GM20431 (cell line): Measurements from ENCODE around the gene TBC1D10A.

Source experiments
- in situ Hi-C: fragments of 300-500 bp; cut with MseI, MboI; formaldehyde crosslinking; loops from one replicate; pipeline ENCODE4 v1.15.0; 2020; ENCODE audit warnings: low sequenced_read_pairs; ENCODE audit not compliant: unreplicated experiment

The TBC1D10A gene

DNA sequence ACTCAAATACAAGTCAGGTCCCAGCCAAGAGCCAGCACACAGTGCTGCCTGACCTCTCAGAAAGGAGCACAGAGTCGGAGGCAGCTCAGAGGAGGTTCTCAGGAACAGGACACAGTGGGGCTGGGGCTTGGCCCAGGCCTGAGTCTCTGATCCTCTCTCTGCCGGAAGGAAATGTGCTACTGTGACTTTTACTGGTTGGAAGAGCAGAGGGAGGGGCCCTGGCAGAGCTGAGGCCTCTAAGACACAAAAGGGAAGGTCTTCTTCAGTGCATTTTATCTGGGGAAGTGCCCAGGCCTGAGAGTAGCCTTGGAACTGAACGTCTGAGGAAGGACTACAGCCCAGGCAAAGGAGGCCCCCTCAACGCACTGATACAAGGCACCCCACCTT is 21.2 kb downstream of the TBC1D10A start:
- in situ Hi-C loops = no loop called here

DNA sequence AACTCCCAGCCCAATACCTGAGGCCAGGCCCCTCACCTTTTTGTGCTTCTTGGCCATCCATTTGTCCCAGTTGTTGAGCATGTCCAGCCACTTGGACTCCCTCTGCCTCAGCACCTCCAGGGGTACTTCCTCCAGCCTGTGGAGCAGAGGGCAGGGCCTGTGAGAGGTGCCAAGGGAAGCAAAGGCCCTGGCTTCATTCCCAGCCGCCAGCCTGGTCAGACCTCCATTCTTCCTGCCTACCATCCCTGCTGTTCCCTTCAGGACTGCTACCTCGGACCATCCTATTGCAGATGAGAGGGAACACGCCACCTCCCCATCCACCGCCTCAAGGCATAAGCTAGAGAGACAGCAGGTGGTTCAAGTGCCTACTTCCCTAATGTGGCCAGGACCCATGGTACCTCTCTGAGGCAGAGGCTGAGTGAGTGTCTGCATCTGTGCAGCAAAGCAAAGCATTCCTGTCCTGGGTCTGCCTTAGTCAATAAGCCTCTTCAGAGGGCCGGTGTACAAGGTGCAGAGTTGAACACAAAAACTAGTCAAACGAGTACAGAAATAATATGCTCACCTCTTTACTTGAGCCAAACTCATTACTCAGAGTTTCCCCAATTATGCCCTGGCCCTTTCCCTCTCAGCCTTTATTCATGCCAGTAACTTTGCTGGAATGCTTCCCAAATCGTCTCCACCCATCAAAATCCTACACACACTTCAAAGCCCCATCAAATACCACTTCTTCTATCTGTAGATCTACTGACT is 22.1 kb downstream of the TBC1D10A start:
- in situ Hi-C loops = no loop called here

DNA sequence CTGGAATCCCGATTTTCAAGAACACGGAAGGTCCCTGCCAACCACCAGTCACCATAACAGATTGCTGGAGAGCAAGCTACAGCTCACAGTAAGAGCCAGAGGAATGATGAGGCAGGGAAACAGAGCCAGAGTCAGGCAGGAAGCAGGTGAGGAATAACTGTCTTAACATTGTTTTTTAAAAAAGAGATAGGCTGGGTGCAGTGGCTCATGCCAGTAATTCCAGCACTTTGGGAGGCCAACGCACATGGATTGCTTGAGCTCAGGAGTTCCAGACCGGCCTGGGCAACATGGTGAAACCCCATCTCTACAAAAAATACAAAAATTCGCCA is 24.0 kb downstream of the TBC1D10A start:
- in situ Hi-C loops = no loop called here

DNA sequence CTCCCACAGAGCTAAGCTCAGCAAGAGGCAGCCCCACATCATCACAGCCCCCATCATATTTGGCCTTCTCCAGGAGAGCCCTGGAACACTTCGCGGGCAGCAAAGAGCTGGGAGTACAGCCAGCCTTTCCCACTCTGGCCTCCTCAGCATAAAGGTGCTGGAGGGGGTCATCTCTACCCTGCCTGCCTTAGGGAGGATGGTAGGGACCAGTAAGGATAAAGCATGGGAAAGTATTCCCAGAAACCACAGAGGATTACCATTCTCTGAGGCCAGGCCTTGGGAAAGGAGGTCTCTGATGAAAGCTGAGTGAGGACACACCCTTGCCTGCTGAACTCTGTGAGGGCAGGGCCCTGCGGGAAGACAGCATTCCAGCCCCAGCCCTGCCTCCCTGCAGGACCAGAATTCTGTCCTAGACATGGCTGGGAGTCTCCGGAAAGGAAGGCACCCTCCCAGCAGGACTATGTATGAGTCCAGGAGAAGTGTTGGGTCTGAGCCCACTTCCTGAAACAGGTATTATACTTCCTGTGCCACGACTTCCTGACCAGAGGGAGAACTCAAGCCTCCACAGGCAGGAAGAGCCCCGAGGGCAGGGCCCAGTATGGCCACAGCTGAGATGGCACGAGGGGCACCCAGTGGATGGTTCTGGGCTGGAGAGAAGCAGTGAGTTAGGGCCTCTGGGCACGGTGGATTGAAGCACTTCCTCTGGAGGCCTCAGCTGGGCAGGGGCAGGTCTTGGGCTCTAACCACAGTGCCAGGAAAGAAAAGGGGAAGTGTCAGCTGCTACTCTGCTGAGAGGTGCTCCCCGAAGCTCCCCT is 24.5 kb downstream of the TBC1D10A start:
- in situ Hi-C loops = no loop called here

DNA sequence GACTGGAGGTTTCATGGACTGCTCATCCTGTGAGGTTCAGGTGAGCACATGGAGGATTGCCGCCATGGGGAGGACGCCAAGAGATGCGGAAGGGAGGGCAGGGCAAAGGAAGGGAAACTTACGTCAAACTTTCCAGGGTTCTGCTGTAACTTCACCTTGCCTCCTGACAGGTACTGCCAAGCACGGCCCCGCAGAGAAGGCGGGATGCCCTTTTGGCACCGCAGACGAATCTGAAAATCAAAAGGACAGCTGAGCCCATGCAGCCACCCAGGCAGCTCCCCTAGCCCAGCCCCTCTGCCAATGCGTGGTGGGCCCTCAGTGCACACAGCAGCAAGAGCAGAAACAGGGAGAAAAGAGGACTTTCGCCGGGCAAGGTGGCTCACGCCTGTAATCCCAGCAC is 27.4 kb downstream of the TBC1D10A start:
- in situ Hi-C loops = no loop called here

DNA sequence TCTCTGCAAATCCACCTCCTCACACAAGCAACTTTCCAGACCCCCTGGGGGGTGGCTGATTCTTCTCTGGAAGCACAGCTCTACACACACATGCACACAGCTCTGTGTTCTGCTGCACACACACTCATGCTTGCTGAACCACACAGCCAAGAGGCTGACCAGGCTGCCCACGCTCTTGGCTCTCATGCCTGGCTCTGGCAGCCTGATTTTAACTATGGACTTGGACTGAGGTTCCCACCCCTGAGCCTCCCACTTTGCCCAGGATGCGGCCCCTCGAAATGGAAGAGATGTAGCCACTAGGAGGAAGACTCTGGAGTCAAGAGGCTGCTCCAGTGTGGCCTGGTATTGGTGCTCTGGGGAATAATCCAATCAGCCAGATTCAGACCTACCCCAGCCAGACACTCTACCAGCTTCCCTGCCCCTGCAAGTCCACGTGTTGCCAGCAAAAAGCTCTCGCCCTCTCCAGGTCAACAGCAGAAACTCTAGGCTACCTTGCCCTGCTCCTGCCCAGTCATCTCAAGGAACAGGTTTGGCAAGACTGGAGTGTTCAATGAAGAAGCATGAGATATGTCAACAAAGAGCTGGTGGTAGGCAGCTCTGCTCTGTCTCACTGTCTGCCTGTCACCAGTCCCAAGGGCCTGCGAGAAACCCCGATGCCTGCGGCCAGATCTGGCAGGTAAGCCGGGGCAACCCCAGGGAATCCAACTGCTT is 28.6 kb downstream of the TBC1D10A start:
- in situ Hi-C loops = no loop called here

DNA sequence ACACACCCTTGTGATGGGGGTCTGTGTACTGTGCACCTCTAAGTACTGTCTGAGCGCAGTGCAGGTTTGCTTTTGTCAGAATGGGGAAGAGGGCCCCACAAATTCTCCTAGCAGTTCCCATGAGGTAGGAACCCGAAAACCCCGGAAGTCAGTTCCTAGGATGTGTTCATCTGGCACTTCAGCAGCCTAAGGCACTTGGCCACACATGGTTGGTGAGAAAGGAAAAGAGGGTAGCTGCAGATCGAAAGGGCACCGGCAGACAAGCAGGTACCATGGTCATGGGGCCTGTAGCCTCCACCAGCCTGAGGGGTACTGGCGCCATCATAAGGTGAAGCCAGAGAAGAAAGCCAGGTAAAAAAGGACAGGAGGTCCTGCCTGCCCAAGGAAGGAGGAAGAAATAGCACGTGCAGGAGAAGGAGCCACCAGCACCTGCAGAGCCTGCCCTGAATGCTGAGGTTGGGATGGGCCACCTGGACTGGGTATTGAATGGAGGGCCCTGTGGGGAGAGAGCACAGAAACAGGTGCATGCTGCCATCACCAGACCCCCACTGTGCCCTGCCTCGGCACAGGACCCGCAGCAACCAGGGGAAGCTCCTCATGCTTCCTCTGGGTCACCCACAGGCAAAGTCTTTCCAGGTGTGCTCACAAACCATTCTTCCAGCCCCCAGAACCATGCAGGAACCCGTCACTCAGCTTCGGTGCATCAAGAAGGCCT is 29.3 kb downstream of the TBC1D10A start:
- in situ Hi-C loops = no loop called here

DNA sequence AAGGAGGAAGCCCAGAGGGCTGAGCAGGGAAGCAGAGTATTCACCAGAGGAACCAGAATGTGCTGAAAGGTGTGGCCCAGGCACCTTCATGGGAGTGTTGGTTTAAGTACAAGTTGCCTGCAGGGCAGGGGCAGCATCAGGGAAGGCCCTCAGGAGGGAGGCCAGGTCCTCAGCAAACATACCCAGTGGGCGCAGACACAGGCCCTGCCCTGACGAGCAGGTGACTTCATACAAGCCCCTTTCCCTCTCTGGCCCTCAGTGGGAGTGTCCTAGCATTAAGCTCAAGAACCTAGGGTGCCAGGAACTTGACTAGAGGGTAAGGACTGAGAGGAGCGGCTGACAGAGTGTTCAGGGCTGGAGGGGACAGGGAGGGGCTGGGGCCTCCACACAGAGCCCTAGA is 29.9 kb downstream of the TBC1D10A start:
- in situ Hi-C loops = no loop called here

DNA sequence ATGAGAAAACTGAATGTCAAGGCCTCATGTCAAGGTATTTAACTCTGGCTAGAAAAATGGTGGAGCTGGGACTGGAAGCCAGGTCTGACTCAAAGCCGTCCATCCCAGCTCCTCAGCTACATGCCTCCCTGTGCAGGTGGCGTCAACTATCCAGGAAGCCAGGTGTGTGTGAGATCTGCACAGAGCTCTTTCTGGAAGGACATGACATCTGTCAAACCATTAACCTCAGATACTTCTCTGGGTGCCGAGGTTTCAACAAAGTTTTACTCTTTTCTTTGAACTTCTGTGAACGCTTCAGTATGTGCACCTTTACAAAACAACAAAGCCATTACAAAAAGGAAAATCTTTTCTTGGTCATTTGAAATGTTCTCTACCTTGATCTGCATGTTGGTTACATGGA is 30.4 kb downstream of the TBC1D10A start:
- in situ Hi-C loops = no loop called here

DNA sequence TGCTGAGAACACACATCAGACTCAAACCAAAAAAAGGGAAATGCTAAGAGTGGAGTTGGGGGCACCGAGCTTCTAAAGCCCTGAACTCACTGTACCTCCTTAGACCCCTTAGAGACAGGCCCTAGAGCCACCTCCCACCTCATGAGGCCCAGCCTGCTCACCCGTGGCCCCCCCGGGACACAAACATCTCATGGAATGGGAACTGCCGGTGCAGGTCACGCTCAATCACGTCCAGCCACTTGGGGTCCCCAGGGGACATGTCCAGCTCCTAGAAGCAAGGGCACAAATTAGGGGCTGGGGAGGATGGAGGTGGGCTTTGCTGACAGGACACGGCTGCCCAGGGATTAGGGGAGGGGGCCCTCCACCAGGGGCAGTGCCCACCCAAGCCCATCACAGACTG is 31.2 kb downstream of the TBC1D10A start:
- in situ Hi-C loops = no loop called here

DNA sequence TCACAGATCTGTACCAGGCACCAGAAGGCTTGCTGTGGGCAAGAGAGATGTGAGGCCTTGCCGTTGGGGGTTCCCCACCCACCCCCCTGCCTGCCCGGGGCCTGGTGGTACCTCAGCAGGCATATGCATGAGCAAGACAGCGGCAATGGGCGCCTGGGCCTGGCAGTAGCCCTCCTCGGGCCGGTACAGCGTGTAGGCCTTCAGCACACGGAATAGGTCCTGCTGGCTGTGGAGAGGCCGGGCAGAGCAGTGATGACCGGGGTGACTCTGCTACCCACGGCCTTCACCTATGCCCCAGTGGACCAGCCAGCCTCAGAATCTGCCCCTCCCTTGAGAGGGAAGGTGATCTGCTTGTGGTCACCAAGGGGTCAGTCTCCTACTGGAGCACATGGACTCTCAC is 31.9 kb downstream of the TBC1D10A start:
- in situ Hi-C loops = no loop called here

DNA sequence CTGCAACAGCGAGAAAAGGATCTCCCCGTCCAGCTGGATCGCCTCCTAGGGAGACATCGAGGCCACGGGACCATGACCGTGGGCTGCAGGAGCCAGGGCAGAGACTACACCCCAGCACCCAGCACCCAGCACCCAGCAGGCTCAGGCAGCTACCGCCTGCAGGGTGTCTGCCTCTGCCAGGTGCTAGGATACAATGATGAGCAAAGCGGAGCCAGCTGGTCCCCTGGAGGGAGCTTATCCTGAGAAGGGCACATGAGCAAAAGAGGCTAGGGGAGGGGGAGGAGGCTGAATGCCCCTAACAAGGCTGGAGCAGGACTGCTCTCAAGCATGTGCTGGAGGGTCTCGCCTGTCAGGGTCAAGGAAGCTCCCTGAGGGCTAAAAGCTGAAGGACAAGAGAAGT is 32.7 kb downstream of the TBC1D10A start:
- in situ Hi-C loops = no loop called here

DNA sequence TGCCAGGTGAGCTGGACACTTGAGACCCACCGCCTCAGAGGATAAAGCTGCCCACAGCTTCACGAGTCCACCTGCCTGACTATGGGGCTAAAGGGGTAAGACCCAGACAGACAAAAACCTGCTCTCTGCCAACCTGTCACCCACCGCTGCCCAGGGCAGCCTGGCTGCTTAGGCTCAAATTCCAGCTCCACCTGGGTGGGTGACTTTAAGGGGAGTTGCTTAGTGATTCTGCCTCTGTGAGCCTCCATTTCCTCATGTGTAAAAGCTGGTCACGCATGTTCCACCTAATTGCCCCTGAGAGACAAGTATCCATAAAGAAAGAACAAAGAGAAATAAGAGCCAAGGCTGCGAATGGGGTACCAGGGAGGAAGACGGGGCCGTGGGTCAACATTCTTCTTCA is 33.7 kb downstream of the TBC1D10A start:
- in situ Hi-C loops = no loop called here

DNA sequence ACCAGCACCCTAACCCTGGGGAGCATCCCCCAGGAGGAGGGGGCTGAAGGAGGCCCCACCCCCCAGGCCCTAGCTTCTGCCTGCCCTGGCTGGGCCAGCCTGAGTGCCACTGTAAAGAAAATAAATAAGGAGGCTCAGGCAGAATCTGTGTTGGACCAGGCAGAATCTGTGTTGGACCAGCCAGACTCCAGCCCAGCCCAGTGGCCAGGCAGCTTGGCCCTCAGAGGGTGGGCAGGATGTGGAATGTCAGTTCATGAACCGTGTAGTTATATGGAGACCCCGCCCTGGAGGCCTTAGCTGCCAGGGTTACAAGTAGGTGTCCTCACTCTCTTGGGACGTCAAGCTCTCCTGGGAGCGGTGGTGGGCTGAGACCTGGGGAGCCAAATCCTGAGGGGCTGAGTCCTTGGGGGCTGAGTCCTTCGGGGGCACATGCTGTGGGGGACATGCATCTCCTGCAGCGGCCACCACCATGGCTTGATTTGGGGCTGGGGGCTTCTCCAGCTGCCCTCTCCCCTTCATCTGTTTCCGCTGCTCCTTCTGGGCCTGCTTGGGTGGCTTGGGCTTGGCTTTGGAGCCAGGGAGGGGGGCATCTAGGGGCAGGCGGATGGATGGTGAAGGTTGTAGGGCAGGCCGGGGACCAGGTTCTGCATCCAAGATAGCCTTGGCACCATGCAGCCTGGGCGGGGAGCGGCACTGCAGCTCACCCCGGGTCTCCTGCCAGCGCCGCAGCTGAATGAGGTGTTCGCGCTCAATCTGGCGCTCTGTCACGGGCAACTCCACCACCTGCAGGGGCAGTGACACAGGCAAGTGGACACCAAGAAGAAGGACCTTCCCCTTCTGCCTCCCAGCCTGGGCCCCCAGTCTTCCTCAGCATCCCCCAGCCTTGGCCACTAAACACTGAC is 34.4 kb downstream of the TBC1D10A start:
- in situ Hi-C loops = no loop called here

DNA sequence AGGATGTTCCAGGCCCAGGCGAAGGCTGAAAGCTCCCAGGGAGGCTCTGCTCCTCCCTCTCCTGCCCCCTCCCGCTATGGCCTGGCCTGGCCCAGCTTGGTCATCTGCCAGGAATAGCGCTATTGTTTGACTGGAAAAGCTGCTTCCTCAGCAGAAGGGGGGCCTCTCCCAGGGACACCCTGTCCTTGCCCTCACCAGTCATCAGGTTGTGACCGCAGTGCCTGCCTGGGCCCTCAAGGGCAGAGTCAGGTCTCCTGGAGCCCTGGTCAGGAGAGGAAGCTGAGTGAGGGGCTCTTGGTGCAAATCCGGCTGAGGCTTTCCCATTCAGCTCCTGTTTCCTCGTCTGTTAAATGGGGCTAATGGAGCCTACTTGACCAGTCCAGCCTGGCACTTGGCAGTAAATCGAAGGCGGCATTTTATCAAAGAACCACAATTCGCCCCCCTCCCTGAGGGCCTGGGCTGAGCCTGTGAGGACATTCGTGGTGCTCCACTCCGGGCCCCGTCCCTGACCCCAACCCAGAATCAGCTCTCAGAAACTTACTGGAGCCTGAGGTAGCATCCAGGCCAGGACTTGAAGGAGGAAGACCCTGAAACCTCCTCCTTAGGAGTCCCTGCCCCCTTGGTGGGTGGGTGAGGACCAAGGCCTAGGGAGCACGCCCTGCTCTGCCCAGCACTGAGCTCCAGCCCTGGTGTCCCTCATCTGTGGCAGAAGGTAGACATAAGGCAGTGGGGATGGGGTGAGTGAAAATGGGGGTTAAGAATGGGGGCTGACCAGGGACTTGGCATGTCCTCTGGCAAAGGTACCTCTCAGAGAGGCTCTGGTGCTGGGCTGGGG is 35.5 kb downstream of the TBC1D10A start:
- in situ Hi-C loops = no loop called here

DNA sequence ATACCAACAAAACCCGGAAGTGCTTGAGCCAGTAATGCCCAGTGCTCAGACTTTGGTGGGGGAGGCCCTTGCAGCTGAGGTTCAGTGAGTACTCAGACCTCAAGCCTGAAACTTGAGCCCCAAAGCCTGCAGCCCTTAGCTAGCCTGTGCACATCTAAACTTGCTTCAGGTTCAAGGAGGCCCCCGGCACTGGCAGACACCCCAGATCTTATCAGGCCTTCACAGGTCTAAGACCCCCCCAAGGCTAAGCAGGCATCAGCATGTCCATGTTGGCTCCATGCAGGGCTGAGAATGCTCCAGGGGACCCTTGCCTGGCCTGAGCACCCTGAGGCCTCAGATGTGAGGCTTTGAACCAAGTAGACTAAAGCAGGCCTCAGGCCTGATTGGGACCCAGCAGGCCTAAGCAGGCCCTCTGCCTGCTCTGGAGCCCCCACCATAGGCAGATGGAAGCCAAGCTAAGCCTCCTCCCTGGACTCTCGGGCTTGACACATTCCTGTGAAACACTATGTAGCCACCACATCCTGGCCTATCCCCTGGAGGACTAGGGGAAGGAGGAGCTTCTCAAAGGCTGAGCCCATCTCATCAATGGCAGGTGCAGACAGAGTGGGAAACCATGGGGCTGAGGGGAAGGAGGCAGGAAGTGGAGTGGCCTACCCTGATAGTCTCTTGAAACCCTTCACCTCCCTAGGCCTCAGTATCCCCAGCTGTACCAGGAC is 36.2 kb downstream of the TBC1D10A start:
- in situ Hi-C loops = no loop called here

DNA sequence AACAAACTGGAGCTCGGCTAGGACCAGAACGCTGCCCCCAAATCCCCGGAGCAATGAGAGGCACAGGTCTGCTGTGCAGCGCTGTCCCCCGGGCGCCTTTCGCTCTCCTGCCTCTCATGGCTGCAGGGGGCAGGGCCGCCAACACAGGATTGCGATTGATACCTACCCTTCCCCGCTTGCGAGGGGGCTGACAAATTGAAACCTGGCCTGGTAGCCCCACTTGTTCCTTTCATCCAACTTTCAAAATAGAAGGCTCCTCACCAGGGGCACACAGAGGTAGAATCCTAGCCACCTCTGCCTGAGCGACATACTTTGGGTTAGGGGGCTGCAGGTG is 36.8 kb downstream of the TBC1D10A start:
- in situ Hi-C loops = loop anchor here (10.0 kb wide), 1 partner anchor 95 kb away; the partner anchor contains the start of gene RNF215
